GM10266 (cell line): ENCODE data around the gene PRAC2.

Source experiments
- DNase-seq: peaks from one replicate; pipeline ENCODE4 v3.0.0; 2012; ENCODE audit errors: extremely low spot score
- CTCF ChIP-seq: IDR thresholded peaks from 2 replicates; pipeline ENCODE4 v1.5.1; 2012; ENCODE audit warnings: mild to moderate bottlenecking, low read depth; ENCODE audit not compliant: control insufficient read depth, insufficient read depth; ENCODE audit errors: missing control alignments

Gene PRAC2

GRCh38 chr17:48731355-48731754, 8.4 kb downstream of the PRAC2 start:
- no peak for TF ChIP-seq CTCF
- DNase-seq, result no peak

- no peak for TF ChIP-seq CTCF
- no peak for DNase-seq
Observed at GRCh38 chr17:48732688-48733629, 10.0 kb downstream of the PRAC2 start.

GRCh38 chr17:48733632-48734328, 10.8 kb downstream of the PRAC2 start:
- no peak for TF ChIP-seq CTCF
- no peak for DNase-seq

GRCh38 chr17:48734333-48735061, 11.5 kb downstream of the PRAC2 start:
- no peak for DNase-seq
- no peak for TF ChIP-seq CTCF

GRCh38 chr17:48735062-48735351, 12.0 kb downstream of the PRAC2 start:
- TF ChIP-seq CTCF, result no peak
- no peak for DNase-seq

- DNase-seq, result no peak
- no peak for TF ChIP-seq CTCF
Observed at GRCh38 chr17:48737330-48738043, 14.5 kb downstream of the PRAC2 start.
